Activated T-cell treated with anti-CD3 and anti-CD28 coated beads for 24 hours (primary cell): ENCODE results near the gene IL1RAPL2.
"Not testable (repeated sequence)": the region's sequence is repeated elsewhere in the genome, so short reads cannot be mapped to it uniquely, and the experiment has no call there.

ENCODE experiments used
- DNase-seq: peaks from one replicate; pipeline ENCODE4 v3.0.0-alpha.2; 2020; ENCODE audit warnings: low read depth

IL1RAPL2 gene

GRCh38 chrX:104677517-104677916, 111.5 kb downstream of the IL1RAPL2 start:
- DNase-seq = not testable (repeated sequence)

DNA sequence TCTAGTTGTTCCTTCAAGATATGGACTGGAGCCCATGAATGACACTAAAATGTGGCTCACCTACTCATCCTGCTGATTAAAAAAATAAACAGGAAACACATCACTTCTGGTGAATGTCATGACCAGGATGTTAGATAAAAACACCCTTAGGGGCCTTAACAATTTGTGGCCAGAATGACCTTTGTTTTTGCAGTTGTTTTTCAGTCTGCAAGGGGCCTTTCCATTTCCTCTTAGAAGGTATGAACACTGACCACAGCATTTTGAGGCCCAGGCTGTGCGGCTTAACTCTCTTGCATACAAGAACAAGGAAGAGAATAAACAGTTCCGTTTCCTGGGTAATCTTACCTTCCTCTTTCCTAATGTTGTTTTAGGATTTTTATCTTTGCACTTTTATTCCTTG, 113.2 kb downstream of the IL1RAPL2 start:
- DNase-seq = no peak

DNA sequence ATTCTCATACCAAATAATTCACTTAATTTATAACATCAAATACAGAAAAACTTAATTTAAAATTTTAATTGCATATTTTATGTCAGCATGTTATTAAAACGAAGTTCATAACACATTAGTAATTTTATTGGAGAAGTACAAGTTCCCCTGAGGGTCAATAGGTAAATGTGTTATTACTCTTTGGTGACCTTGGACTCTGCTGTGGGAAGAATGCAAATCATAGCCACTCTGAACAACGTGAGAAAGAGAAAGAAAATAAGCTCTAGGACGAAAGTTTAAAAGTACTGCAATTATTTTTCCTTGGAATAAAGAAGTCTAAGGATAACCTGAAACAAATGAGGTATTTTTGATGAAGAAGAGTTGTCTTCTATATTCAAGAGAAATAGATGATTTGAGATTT, 115.2 kb downstream of the IL1RAPL2 start:
- no peak for DNase-seq

DNA sequence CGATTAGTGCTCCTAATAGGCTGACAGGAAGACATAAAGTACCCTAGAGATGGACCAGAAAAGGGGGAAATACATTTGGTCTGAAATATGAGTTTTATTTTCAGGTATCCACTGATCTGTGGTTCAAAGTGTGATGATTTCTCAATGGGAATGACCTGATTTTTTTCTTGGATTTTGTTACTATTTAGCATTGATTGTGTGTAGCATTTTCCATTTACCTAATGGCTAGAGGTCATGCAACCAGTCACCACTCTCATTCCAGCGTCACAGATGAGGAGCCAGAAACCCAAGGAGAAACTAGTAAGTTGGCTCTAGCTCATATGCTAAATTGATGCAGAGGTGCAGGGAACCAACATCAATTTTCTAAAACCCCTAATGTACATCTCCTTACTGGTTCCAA, 118.1 kb downstream of the IL1RAPL2 start:
- DNase-seq = no peak

- DNase-seq = no peak
Observed at GRCh38 chrX:104695593-104695992, 129.6 kb downstream of the IL1RAPL2 start.

DNA sequence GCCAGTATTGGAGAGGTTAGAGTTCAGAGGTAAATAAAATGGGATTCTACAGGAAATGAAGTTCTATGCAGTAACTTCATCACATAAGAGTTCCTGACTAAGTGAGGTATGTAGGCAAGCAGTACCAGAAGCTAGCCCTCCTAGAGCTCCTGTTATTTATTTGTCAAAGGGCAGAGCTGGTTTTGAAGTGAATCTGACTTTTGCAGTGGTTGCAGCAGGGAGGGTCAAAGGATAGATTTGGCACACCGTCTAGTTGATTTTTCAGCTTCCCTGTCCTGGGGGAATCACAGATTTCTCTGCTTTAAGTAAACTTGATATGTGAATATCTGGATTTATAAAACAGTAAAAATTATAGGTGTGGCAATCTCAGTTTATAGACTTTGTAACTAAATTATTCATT, 130.7 kb downstream of the IL1RAPL2 start:
- no peak for DNase-seq

GRCh38 chrX:104697294-104697693, 131.3 kb downstream of the IL1RAPL2 start:
- no peak for DNase-seq

DNA sequence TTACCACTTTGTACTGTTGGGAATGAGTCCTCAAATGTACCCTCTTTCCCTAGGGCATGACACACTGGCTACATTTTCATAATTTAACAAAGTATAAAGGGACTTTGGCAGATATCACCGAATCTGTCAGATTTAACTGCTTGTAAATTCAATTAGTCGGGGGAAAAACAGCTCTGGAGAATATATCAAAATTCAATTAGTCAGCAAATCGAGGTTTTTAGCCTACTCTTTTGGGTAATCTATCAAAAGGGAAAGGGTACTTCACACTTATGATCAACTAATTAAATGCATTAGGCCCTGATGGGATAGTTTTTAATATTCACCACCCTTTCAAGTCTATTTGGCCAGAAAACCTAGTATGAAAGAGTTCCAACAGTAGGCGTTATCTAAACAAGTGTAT, 141.0 kb downstream of the IL1RAPL2 start:
- DNase-seq = no peak

GRCh38 chrX:104707572-104707971, 141.6 kb downstream of the IL1RAPL2 start:
- DNase-seq = no peak

DNA sequence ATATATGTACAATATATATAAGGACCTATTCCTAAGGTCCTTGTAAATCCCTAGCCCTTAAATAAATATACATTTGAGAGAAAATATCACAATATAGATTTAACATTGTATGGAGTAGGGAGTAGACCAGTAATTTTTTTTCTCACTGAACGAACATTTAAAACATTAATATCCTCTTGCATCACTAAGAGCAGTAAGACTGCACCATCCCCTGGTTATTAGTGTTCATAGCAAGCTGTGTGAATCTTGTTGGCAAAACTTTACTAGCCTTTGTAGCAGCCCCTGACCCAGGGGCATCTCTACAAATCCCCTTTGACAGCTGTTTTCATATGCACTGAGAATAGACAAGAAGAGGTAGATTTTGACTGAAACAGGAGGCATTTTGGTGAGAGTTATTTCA, 146.5 kb downstream of the IL1RAPL2 start:
- DNase-seq = no peak

- DNase-seq = no peak
Observed at GRCh38 chrX:104721854-104722253, 155.9 kb downstream of the IL1RAPL2 start.

DNA sequence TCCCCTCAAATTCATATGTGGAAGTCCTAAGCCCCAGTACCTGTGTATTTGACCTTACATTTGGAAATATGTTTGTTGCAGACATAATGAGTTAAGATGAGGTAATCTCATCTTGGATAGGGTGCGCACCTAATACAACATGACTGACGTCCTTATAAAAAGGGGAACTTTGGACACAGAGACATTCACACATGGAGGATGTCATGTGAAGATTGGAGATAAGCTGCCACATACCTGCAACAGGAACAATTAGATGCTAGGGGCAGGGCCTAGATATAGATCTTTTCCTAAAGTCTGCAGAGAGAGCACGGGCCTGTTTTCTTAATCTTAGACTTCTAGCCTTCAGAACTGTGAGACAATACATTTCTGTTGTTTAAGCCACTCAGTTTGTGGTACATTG, 162.5 kb downstream of the IL1RAPL2 start:
- no peak for DNase-seq

DNA sequence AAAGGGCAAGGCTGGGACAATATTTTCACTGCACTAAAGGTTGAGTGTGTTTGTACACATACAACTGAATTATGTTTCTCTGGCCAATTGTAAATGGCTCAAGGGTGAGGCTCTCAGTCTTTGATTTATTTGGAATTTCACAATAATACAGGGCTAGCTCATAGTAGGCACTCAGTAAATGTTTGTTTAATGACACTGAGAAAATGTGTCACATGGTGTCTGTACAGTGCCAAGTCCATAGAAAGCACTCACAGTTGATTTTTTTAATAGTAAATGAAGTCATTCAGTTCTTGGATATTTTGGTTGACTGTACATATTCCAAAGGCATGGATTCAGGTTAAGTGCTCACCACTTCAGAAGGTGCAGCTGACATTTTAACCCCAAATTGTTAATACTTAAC, 176.4 kb downstream of the IL1RAPL2 start:
- DNase-seq = no peak

GRCh38 chrX:104745152-104745551, 179.2 kb downstream of the IL1RAPL2 start:
- no peak for DNase-seq

- DNase-seq = no peak
Observed at GRCh38 chrX:104749951-104750610, 184.1 kb downstream of the IL1RAPL2 start.

DNA sequence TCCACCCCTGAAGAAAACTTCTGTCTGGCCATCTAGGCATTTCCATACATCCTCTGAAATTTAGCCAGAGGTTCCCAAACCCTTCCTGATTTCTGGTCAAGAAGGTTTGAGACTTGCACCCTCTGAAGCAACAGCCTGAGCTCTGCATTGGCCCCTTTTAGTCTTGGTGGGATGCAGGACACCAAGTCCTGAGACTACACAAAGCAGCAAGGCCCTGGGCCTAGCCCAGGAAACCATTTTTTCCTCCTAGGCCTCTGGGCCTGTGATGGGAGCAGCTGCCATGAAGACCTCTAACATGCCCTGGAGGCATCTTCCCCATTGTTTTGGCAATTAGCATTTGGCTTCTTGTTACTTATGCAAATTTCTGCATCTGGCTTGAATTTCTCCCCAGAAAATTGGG, 196.6 kb downstream of the IL1RAPL2 start:
- no peak for DNase-seq

GRCh38 chrX:104789784-104790183, 223.8 kb downstream of the IL1RAPL2 start:
- DNase-seq = no peak

DNA sequence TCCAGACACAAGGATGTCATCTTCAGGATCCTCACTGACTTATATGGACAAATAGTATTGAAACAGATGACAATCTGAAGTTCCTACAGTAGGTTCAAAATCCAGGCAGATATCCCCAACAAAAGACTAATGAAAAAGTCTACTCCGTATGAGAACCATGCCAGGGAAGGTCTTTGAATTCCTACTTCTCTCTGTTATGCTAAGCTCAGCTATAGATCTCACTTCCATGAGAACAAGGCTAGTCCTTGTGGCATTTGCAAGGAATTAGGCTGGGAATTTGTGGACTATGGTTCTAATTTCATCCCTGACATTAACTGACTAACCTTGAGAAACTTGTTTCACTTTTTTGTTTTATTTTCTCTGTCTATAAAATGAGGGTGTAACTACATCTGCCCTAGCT, 229.8 kb downstream of the IL1RAPL2 start:
- no peak for DNase-seq

DNA sequence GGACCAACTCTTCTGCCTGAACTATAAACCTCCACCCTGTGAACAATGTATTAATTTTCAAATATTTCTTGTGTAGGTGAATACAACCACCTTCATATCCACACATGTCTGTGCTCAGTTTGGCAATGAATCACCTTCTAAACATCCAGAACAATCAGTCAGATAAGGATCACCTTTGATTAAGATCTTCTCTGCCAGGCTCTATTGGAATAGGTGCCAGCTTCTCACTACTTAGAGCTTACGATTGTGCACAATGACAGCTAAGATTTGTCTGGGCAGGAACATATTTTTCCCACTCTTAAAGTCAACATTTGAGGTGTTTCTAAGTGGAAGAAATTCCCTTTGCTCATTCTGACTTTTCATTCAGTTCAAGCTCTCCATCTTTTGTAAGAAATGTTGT, 237.2 kb downstream of the IL1RAPL2 start:
- no peak for DNase-seq

- DNase-seq = no peak
Observed at GRCh38 chrX:104806346-104806745, 240.3 kb downstream of the IL1RAPL2 start.

DNA sequence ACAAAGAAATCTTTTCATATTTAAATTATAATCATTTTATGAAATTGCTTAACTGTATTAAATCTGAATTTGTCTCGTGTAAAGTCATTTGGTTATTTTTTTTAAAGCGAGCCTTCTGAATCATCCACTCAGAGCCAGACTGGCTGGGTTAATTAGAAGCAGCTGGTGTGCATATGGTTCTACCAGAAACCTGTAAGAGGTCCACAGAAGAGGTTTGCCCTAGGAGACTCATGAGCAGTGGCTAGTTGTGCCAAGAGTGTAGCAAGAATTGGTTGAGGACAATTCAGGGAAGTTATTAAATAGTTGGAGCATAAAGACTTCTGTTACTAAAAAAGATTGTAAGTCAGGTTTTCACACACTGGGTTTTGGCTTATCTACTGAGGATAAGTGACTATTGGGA, 267.4 kb downstream of the IL1RAPL2 start:
- DNase-seq = no peak

GRCh38 chrX:104842646-104843045, 276.6 kb downstream of the IL1RAPL2 start:
- DNase-seq = no peak

DNA sequence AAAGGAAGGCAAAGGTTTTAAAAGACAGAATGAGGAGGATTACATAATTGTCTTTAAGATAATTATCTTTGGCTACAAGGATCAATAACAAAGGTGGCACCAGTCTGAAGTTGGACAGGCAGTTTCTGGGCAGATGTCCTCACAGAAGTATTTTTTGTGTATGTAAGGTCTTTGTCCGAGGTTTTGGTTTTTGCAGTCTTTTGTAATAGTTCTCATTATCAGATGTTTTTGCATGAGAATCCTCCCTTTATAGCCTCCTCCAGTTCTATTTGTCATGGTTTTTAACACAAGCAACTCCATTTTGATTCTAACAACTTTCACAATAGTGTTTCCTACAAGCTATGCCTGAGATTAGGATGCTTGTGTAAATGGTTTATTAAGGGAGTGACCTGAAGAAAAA, 286.2 kb downstream of the IL1RAPL2 start:
- DNase-seq = no peak

GRCh38 chrX:104854188-104854587, 288.2 kb downstream of the IL1RAPL2 start:
- no peak for DNase-seq
